Measurements from ENCODE around the gene SNX20.

The SNX20 gene

DNA sequence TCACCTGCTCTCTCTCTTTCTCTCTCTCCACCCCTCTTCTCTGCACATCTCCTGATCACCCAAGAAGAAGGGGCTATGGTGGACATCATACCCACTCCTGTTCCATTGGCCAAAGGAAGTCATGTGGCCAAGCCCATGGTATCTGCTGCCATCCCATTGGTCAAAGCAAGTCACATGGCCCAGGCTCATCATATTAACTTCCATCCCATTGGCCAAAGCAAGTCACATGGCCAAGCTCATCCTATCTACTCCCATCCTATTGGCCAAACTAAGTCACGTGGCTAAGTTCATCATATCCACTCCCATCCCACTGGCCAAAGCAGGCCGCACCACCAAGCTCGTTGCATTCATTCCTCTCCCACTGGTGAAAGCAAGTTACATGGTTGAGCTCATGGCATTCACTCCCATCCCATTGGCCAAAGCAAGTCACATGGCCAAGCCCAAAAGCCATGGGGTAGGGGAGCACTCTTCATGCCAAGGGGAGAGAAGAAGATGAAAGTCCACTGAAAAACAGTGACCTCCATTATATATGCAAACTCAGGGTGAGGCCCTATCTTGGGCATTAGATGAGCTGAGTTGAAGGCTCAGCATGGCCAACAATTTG, 29.2 kb downstream of the SNX20 start:
- Histone ChIP-seq H3K4me3 (IDR thresholded peaks at IDR 0.05; ENCODE audit: insufficient read depth, low read depth, low read length) (no peak overlapping the region), H3K36me3 (ENCODE audit: insufficient read depth) (no peaks in the 10 kb centered on the region), H3K4me2 (no peak overlapping the region), H3K27me3 (ENCODE audit: insufficient read depth, low read depth) (no peaks in the 10 kb centered on the region), H3K9ac (no peak overlapping the region), H3K79me2 (ENCODE audit: insufficient read depth, low read depth) (no peaks in the 10 kb centered on the region), H3K27ac (no peak overlapping the region), H4K20me1 (ENCODE audit: insufficient read depth) (no peaks in the 10 kb centered on the region), H3K4me1 (ENCODE audit: low read depth, poor library complexity, severe bottlenecking) (no peaks in the 10 kb centered on the region), H2AFZ (ENCODE audit: low read depth) (no peak overlapping the region)
- TF ChIP-seq, protein P1, sequence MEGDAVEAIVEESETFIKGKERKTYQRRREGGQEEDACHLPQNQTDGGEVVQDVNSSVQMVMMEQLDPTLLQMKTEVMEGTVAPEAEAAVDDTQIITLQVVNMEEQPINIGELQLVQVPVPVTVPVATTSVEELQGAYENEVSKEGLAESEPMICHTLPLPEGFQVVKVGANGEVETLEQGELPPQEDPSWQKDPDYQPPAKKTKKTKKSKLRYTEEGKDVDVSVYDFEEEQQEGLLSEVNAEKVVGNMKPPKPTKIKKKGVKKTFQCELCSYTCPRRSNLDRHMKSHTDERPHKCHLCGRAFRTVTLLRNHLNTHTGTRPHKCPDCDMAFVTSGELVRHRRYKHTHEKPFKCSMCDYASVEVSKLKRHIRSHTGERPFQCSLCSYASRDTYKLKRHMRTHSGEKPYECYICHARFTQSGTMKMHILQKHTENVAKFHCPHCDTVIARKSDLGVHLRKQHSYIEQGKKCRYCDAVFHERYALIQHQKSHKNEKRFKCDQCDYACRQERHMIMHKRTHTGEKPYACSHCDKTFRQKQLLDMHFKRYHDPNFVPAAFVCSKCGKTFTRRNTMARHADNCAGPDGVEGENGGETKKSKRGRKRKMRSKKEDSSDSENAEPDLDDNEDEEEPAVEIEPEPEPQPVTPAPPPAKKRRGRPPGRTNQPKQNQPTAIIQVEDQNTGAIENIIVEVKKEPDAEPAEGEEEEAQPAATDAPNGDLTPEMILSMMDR (conservative IDR thresholded peaks at IDR 0.05; ENCODE audit: low read depth, low read length): no peak

DNA sequence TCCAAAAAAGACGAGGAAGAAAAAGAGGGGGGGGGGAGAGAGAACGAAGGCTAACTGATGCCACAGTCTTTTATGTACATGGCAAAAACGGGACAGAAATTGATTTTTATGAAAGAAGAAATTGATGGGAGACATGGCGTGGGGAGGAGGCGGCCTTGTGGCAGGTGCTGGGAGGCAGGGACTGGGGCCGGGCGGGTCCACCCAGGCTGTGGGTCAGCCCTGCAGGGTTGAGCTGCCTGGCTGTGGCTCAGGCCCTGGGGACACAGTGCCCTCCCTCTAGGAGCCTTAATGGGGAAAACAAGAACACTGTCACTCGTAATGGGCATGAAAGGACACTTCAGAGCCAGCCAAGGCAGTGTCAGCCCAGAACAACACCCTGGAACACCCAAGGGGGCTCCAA, 34.8 kb downstream of the SNX20 start:
- Histone ChIP-seq H3K27ac (no peak overlapping the region), H2AFZ (ENCODE audit: low read depth) (no peak overlapping the region), H3K36me3 (ENCODE audit: insufficient read depth) (no peaks in the 10 kb centered on the region), H3K4me2 (no peak overlapping the region), H3K4me1 (ENCODE audit: low read depth, poor library complexity, severe bottlenecking) (no peaks in the 10 kb centered on the region), H3K27me3 (ENCODE audit: insufficient read depth, low read depth) (no peaks in the 10 kb centered on the region), H3K9ac (no peak overlapping the region), H3K79me2 (ENCODE audit: insufficient read depth, low read depth) (no peaks in the 10 kb centered on the region), H4K20me1 (ENCODE audit: insufficient read depth) (no peaks in the 10 kb centered on the region), H3K4me3 (IDR thresholded peaks at IDR 0.05; ENCODE audit: insufficient read depth, low read depth, low read length) (no peak overlapping the region)
- TF ChIP-seq, protein P1 (conservative IDR thresholded peaks at IDR 0.05; ENCODE audit: low read depth, low read length): no peak

DNA sequence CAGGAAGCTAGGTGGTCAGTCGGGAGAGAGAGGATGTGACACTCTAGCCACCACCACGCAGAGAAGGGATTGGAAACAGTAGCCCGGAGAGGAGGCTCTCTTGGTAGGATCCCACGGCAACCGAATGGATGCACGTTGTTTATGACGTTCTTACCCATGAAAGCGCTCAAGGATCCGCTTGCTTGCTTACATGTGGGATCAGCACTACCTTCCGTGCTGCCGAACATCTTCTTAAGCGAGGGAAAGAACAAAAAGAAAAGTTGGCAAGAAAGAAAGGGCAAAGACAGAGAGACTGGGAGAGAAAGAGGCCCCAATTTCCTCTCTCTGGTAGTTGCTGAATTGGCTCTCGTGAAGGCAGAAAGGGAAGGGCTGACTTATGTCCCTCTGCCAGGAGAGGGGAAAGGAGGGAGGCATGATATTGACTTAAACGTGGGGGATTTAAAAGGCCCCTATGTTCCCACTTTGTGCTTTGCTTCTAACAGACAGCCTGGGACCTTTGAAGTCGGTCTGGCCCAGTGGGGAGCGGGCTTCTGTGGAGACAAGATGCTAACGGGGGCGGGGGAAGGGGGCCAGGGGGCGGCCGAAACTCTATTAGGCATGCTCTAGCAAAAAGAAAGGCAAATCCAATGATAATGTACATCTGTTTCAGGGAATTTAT, 35.4 kb downstream of the SNX20 start:
- no peak overlapping the region for H3K27ac ChIP-seq
- H4K20me1 ChIP-seq (ENCODE audit: insufficient read depth): no peaks in the 10 kb centered on the region
- no peak overlapping the region for H3K4me3 ChIP-seq (IDR thresholded peaks at IDR 0.05; ENCODE audit: insufficient read depth, low read depth, low read length)
- no peaks in the 10 kb centered on the region for H3K36me3 ChIP-seq (ENCODE audit: insufficient read depth)
- H3K27me3 ChIP-seq (ENCODE audit: insufficient read depth, low read depth): no peaks in the 10 kb centered on the region
- no peak overlapping the region for H3K9ac ChIP-seq
- H2AFZ ChIP-seq (ENCODE audit: low read depth): no peak overlapping the region
- TF ChIP-seq, protein P1 (conservative IDR thresholded peaks at IDR 0.05; ENCODE audit: low read depth, low read length): no peak
- no peaks in the 10 kb centered on the region for H3K79me2 ChIP-seq (ENCODE audit: insufficient read depth, low read depth)
- H3K4me2 ChIP-seq: no peak overlapping the region
- no peaks in the 10 kb centered on the region for H3K4me1 ChIP-seq (ENCODE audit: low read depth, poor library complexity, severe bottlenecking)

DNA sequence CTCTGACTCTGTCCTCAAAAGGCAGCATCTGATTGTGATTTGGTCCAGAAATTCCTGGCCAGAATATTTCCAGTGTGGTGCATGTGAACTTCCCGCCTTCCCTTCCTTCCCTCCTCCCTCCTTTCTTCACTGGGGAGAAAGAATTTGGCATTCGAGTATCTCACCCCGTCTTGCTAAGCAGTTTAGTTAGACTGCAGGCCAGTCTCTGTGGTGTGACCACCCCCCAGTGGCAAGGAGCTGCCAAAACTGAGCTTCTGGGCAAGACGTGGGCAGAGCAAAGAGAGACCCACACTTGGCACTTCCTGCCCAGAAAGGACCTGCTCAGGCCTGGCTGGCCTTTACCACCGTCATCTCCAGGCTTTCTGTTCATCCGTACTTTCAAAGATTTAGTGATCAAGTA, 36.4 kb downstream of the SNX20 start:
- H3K4me2 ChIP-seq: no peak overlapping the region
- TF ChIP-seq, protein P1 (conservative IDR thresholded peaks at IDR 0.05; ENCODE audit: low read depth, low read length): no peak
- H3K79me2 ChIP-seq (ENCODE audit: insufficient read depth, low read depth): no peaks in the 10 kb centered on the region
- H3K4me3 ChIP-seq (IDR thresholded peaks at IDR 0.05; ENCODE audit: insufficient read depth, low read depth, low read length): no peak overlapping the region
- H3K27ac ChIP-seq: no peak overlapping the region
- no peak overlapping the region for H2AFZ ChIP-seq (ENCODE audit: low read depth)
- no peaks in the 10 kb centered on the region for H3K27me3 ChIP-seq (ENCODE audit: insufficient read depth, low read depth)
- H3K4me1 ChIP-seq (ENCODE audit: low read depth, poor library complexity, severe bottlenecking): no peaks in the 10 kb centered on the region
- H4K20me1 ChIP-seq (ENCODE audit: insufficient read depth): no peaks in the 10 kb centered on the region
- no peaks in the 10 kb centered on the region for H3K36me3 ChIP-seq (ENCODE audit: insufficient read depth)
- no peak overlapping the region for H3K9ac ChIP-seq

Data from KMS-11 (cell line).